Left lung (tissue), 10 donors: ENCODE results near the gene HADHA. TPM values are rescaled to one million over a fixed set of nuclear protein-coding genes. Genes with fewer than 3 reads are reported as not detected.

Experiments
- ATAC-seq: fragments of 200-7000 bp; cut with Tn5 transposase; one replicate; pipeline ENCODE4 v1.9.1; 2020; ENCODE audit warnings: moderate library complexity
- DNase-seq, 4 donors: peaks; one replicate each; pipeline ENCODE4 v3.0.0-alpha.2; 2013 to 2020
- H3K27ac ChIP-seq, 2 donors: fragments of 200-600 bp; sonication (generic) in 1 of 2; one replicate each; pipeline versions ENCODE4 v1.5.0 to v1.8.0; 2020 to 2021
- H3K27me3 ChIP-seq, 2 donors: fragments of 200-600 bp; sonication (generic) in 1 of 2; one replicate each; pipeline versions ENCODE4 v1.5.0 to v1.8.0; 2020 to 2021
- H3K36me3 ChIP-seq, 2 donors: fragments of 200-600 bp; sonication (generic) in 1 of 2; one replicate each; pipeline versions ENCODE4 v1.5.0 to v1.8.0; 2020 to 2021
- H3K4me1 ChIP-seq, 2 donors: fragments of 200-600 bp; one replicate each; pipeline ENCODE4 v1.8.0; 2021
- H3K4me3 ChIP-seq, 2 donors: fragments of 200-600 bp; sonication (generic) in 1 of 2; one replicate each; pipeline versions ENCODE4 v1.5.0 to v1.8.0; 2020 to 2021; ENCODE audit warnings: mild to moderate bottlenecking in 1 of 2
- H3K9me3 ChIP-seq, 2 donors: fragments of 200-600 bp; sonication (generic) in 1 of 2; one replicate each; pipeline versions ENCODE4 v1.5.0 to v1.8.0; 2020 to 2021
- intact Hi-C, 2 donors: fragments of 100-400 bp; cut with DNase I; formaldehyde crosslinking; loops; one replicate each; pipeline versions ENCODE4 v1.11.2 to v1.14.2; 2022
- polyA plus RNA-seq, 6 donors: library from polyadenylated mRNA; unstranded; fragments of 120-200 nt; gene quantifications; one replicate each; pipeline ENCODE4 v1.2.1, GENCODE V29; 2013; ENCODE audit not compliant: insufficient read length in 6 of 6
- total RNA-seq, 2 donors: library from RNA; stranded (reverse); fragmentation: NEBNext Ultra II Directional; extraction: Animal tissue kit (Norgen Biotek cat#: 25700); gene quantifications; one replicate each; pipeline ENCODE4 v1.2.1, GENCODE V29; 2021
- TF ChIP-seq, protein P1 (sequence below), 2 donors: fragments of 200-600 bp; sonication (generic) in 1 of 2; IDR thresholded peaks; one replicate each; pipeline versions ENCODE4 v1.5.0 to v1.8.0; 2021; ENCODE audit warnings: antibody characterized with exemption in 2 of 2
- donor health status: DM: no; HTN: yes; CAD: no.
- donor health status: DM: no; HTN: no; CAD: no.

The HADHA gene
- total and polyA plus RNA-seq, 8 donors = 126 to 241 (median 198) TPM

DNA sequence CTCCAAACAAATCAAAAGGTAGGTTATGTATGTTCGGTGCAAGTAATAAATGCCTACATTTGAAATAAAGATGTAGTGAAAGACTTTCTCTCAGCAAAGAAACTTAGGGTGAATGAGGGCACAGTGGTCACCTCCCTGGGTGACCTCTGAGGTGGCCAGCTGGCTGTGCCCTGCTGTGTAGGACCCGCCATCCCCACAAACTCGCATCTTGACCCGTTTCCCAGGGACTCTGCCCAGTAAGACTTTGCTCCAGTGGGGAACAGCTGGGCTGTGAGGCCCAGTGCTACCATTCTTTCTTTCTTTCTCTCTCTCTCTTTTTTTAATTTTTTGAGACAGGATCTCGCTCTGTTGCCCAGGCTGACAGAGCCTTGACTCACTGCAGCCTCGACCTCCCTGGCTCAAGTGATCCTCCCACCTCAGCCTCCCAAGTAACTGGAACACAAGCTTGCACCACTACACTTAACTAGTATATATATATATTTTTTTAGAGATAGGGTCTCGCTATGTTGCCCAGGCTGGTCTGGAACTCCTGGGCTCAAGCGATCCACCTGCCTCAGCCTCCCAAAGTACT, 79.7 kb downstream of the HADHA start:
- no peak overlapping the region for H3K4me3 ChIP-seq
- no peaks in the 10 kb centered on the region for H3K36me3 ChIP-seq
- no peaks in the 10 kb centered on the region for H3K27me3 ChIP-seq
- no peaks in the 10 kb centered on the region for H3K9me3 ChIP-seq
- H3K27ac ChIP-seq = no peak overlapping the region
- DNase-seq = no peak
- TF ChIP-seq, protein P1, sequence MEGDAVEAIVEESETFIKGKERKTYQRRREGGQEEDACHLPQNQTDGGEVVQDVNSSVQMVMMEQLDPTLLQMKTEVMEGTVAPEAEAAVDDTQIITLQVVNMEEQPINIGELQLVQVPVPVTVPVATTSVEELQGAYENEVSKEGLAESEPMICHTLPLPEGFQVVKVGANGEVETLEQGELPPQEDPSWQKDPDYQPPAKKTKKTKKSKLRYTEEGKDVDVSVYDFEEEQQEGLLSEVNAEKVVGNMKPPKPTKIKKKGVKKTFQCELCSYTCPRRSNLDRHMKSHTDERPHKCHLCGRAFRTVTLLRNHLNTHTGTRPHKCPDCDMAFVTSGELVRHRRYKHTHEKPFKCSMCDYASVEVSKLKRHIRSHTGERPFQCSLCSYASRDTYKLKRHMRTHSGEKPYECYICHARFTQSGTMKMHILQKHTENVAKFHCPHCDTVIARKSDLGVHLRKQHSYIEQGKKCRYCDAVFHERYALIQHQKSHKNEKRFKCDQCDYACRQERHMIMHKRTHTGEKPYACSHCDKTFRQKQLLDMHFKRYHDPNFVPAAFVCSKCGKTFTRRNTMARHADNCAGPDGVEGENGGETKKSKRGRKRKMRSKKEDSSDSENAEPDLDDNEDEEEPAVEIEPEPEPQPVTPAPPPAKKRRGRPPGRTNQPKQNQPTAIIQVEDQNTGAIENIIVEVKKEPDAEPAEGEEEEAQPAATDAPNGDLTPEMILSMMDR (IDR thresholded peaks at IDR 0.05) = no peak
- no peaks in the 10 kb centered on the region for H3K4me1 ChIP-seq
- no peak for ATAC-seq
- intact Hi-C loops = no loop called here

DNA sequence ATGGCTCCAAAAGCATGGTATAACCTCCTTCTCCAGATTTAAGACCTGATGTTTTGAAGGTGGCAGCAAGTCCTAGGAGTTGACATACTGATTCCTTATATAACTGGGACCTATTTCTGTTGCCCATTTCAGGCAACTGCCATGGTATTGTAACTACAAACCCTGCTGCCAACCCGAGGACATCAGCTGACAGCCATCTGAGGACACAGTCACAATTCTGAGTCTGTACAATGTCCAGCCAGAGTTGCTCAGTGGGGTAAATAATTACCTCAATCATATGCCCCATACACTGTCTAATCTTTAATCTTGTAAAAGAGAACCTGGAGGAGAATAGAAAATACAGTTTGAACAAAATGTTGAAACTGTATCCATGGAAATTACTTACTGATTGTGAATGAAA, 80.2 kb downstream of the HADHA start:
- Histone ChIP-seq H3K4me1 (no peaks in the 10 kb centered on the region), H3K9me3 (no peaks in the 10 kb centered on the region), H3K27me3 (no peaks in the 10 kb centered on the region), H3K36me3 (no peaks in the 10 kb centered on the region), H3K27ac (no peak overlapping the region), H3K4me3 (no peak overlapping the region)
- TF ChIP-seq, protein P1 (IDR thresholded peaks at IDR 0.05) = no peak
- ATAC-seq = no peak
- intact Hi-C loops = no loop called here
- no peak for DNase-seq

DNA sequence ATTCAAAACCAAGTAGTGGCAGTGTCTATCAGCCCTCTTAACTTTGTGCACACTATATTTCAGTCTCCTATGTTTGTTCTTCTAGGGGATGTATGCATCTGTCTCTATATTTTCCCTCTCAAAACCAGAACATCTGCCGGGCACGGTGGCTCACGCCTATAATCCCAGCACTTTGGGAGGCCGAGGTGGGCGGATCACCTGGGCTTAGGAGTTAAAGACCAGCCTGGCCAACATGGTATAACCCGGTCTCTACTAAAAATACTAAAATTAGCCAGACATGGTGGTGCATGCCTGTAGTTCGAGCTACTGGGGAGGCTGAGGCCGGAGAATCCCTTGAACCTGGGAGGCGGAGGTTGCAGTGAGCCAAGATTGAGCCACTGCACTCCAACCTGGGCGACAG, 81.5 kb downstream of the HADHA start:
- intact Hi-C loops = no loop called here
- Histone ChIP-seq H3K4me3 (no peak overlapping the region), H3K27ac (no peak overlapping the region), H3K27me3 (no peaks in the 10 kb centered on the region), H3K4me1 (no peaks in the 10 kb centered on the region), H3K9me3 (no peaks in the 10 kb centered on the region), H3K36me3 (no peaks in the 10 kb centered on the region)
- no peak for DNase-seq
- TF ChIP-seq, protein P1 (IDR thresholded peaks at IDR 0.05) = no peak
- ATAC-seq = no peak

DNA sequence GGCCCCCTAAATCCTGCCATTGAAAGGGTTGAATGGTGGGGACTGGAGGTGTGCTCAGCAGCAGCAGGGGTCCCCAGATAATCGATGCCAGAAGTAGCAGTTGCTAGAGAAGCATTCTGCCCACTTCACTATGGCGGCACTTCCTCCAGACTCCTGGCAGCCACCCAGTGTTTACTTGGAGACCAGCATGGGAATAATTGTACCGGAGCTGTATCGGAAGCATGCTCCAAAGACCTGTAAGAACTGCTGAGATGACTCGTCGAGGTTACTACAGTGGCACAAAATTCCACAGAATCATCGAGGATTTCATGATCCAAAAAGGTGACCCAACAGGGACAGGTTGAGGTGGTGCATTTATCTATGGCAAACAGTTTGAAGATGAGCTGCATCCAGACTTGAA, 82.5 kb downstream of the HADHA start:
- no peaks in the 10 kb centered on the region for H3K27me3 ChIP-seq
- TF ChIP-seq, protein P1 (IDR thresholded peaks at IDR 0.05) = no peak
- no peaks in the 10 kb centered on the region for H3K4me1 ChIP-seq
- H3K36me3 ChIP-seq = no peaks in the 10 kb centered on the region
- no peak for DNase-seq
- intact Hi-C loops = no loop called here
- H3K27ac ChIP-seq = no peak overlapping the region
- no peak for ATAC-seq
- H3K9me3 ChIP-seq = no peaks in the 10 kb centered on the region
- no peak overlapping the region for H3K4me3 ChIP-seq

DNA sequence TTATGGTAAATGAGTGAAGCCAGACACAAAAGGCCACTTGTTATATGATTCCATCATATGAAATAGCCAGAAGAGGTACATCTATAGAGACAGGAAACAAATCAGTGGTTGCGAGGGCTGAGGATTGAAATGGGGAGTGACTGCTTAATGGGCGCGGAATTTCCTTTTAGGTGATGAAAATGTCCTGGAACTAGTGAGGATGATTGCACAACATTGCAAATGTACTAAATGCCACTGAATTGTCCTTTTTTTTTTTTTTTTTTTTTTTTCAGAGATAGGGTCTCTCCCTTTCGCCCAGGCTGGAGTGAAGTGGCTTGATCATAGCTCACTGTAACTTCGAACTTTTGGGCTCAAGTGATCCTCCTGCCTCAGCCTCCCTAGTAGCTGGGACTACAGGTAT, 86.9 kb downstream of the HADHA start:
- intact Hi-C loops = no loop called here
- H3K27me3 ChIP-seq = no peaks in the 10 kb centered on the region
- ATAC-seq (no peak), DNase-seq (no peak)
- H3K27ac ChIP-seq = no peak overlapping the region
- H3K4me1 ChIP-seq = no peaks in the 10 kb centered on the region
- TF ChIP-seq, protein P1 (IDR thresholded peaks at IDR 0.05) = no peak
- H3K9me3 ChIP-seq = peaks cover 0 to 6% of the 10 kb centered on the region in 2 donors
- no peak overlapping the region for H3K4me3 ChIP-seq
- no peaks in the 10 kb centered on the region for H3K36me3 ChIP-seq
